ENCODE measurements around the gene CFAP77. TPM values are rescaled to one million over a fixed set of nuclear protein-coding genes. Genes with fewer than 3 reads are reported as not detected.

CFAP77 gene
- total RNA-seq, 2 experiments from 2014 or later: not detected

- H3K27me3 Mint-ChIP-seq: peaks cover 32% of the 10 kb centered on the region
- no peaks in the 10 kb centered on the region for H3K9me3 Mint-ChIP-seq (ENCODE audit: low read depth)
- no peak overlapping the region for H3K27ac Mint-ChIP-seq
- intact Hi-C loops (cut with DNase I, micrococcal nuclease): no loop called here
- ChIA-PET POLR2A (no interaction called here), CTCF (interaction anchor here (1.1 kb wide), 1 partner anchor 103 kb away, joined by 3 read pairs; no protein-coding TSS in a partner anchor)
- H3K4me3 Mint-ChIP-seq: no peak overlapping the region
- DNase-seq (no peak), ATAC-seq (no peak)
- peaks cover 2% of the 10 kb centered on the region for H3K4me1 Mint-ChIP-seq
- peaks cover 24% of the 10 kb centered on the region for H3K36me3 Mint-ChIP-seq (ENCODE audit: low read depth)
Measured at GRCh38 chr9:132591244-132591643, 181.2 kb downstream of the CFAP77 start.

DNA sequence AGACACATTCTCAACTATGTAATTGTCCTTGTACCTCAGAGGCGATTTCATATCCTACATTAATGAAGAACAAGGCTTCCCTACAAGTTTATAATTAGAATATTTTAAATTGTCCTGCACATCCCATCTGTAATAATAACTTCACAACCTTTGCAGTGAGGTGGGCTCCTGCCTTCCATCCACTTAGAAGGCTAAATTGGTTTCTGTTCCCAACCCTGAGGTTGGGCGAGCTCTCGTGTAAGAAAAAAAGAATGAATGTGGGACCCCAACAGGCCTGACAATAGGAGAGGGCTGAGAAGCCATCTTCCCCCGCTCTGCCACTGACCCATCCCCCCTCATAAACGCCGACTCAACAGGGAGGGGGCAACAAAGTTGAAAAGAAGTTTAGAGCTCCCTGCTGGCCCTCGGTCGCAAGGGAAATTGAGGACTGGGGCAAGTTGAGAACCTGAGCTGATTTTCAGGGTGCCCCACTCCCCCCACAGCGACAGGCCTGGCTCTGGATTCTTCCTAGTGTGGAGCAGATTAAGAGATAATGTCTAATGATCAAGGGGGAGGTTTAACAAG lies 181.8 kb downstream of the CFAP77 start:
- ChIA-PET CTCF (interaction anchor here (1.1 kb wide), 1 partner anchor 104 kb away, joined by 3 read pairs; no protein-coding TSS in a partner anchor), POLR2A (no interaction called here)
- intact Hi-C loops (cut with DNase I, micrococcal nuclease): no loop called here

GRCh38 chr9:132592451-132592850 lies 182.4 kb downstream of the CFAP77 start:
- no peak overlapping the region for H3K4me3 Mint-ChIP-seq
- H3K36me3 Mint-ChIP-seq (ENCODE audit: low read depth): peaks cover 30% of the 10 kb centered on the region
- H3K4me1 Mint-ChIP-seq: no peaks in the 10 kb centered on the region
- CTCF ChIA-PET: no interaction called here
- H3K27ac Mint-ChIP-seq: no peak overlapping the region
- ATAC-seq: no peak
- H3K9me3 Mint-ChIP-seq (ENCODE audit: low read depth): no peaks in the 10 kb centered on the region
- H3K27me3 Mint-ChIP-seq: peaks cover 28% of the 10 kb centered on the region
- POLR2A ChIA-PET: no interaction called here
- no peak for DNase-seq
- intact Hi-C loops (cut with DNase I, micrococcal nuclease): no loop called here

More for the DNA sequence above, 181.8 kb downstream of the CFAP77 start:
- Mint-ChIP-seq H3K4me3 (no peak overlapping the region), H3K4me1 (no peaks in the 10 kb centered on the region), H3K27me3 (peaks cover 28% of the 10 kb centered on the region), H3K36me3 (ENCODE audit: low read depth) (peaks cover 30% of the 10 kb centered on the region), H3K9me3 (ENCODE audit: low read depth) (no peaks in the 10 kb centered on the region), H3K27ac (no peak overlapping the region)
- ATAC-seq: no peak
- DNase-seq: no peak

GRCh38 chr9:132594412-132594811 lies 184.4 kb downstream of the CFAP77 start:
- Mint-ChIP-seq H3K27ac (no peak overlapping the region), H3K4me3 (no peak overlapping the region), H3K4me1 (no peaks in the 10 kb centered on the region), H3K9me3 (ENCODE audit: low read depth) (no peaks in the 10 kb centered on the region), H3K36me3 (ENCODE audit: low read depth) (peaks cover 39% of the 10 kb centered on the region), H3K27me3 (peaks cover 21% of the 10 kb centered on the region)
- intact Hi-C loops (cut with DNase I, micrococcal nuclease): no loop called here
- CTCF ChIA-PET: no interaction called here
- DNase-seq (no peak), ATAC-seq (no peak)
- POLR2A ChIA-PET: no interaction called here

- H3K27ac Mint-ChIP-seq: no peak overlapping the region
- H3K27me3 Mint-ChIP-seq: peaks cover 16% of the 10 kb centered on the region
- ChIA-PET CTCF (no interaction called here), POLR2A (no interaction called here)
- no peaks in the 10 kb centered on the region for H3K4me1 Mint-ChIP-seq
- DNase-seq (no peak), ATAC-seq (no peak)
- intact Hi-C loops (cut with DNase I, micrococcal nuclease): no loop called here
- no peaks in the 10 kb centered on the region for H3K9me3 Mint-ChIP-seq (ENCODE audit: low read depth)
- peaks cover 48% of the 10 kb centered on the region for H3K36me3 Mint-ChIP-seq (ENCODE audit: low read depth)
- no peak overlapping the region for H3K4me3 Mint-ChIP-seq
Measured at GRCh38 chr9:132595319-132595718, 185.3 kb downstream of the CFAP77 start.

DNA sequence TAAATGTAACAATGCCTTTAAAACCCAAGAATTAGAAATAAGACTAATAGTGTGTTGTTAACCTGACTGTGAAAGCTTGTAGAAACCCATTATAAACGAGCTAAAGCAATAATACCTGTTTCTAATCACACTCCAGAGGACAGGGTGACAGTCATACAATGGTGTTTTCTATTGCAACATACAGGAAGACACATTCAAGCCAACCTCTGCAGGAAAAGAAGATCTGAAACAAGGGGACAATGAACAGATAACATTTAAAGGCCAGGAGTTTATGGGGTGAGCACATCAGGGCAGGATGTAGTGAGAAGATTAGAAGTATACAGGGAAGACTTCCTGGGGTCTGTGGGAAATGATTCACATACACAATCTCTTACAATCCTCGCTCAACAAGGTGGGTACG lies 186.2 kb downstream of the CFAP77 start:
- DNase-seq (no peak), ATAC-seq (no peak)
- Mint-ChIP-seq H3K9me3 (ENCODE audit: low read depth) (no peaks in the 10 kb centered on the region), H3K27ac (no peak overlapping the region), H3K27me3 (peaks cover 12% of the 10 kb centered on the region), H3K36me3 (ENCODE audit: low read depth) (peaks cover 55% of the 10 kb centered on the region), H3K4me3 (no peak overlapping the region), H3K4me1 (no peaks in the 10 kb centered on the region)
- intact Hi-C loops (cut with DNase I, micrococcal nuclease): no loop called here
- POLR2A ChIA-PET: no interaction called here
- CTCF ChIA-PET: no interaction called here

DNA sequence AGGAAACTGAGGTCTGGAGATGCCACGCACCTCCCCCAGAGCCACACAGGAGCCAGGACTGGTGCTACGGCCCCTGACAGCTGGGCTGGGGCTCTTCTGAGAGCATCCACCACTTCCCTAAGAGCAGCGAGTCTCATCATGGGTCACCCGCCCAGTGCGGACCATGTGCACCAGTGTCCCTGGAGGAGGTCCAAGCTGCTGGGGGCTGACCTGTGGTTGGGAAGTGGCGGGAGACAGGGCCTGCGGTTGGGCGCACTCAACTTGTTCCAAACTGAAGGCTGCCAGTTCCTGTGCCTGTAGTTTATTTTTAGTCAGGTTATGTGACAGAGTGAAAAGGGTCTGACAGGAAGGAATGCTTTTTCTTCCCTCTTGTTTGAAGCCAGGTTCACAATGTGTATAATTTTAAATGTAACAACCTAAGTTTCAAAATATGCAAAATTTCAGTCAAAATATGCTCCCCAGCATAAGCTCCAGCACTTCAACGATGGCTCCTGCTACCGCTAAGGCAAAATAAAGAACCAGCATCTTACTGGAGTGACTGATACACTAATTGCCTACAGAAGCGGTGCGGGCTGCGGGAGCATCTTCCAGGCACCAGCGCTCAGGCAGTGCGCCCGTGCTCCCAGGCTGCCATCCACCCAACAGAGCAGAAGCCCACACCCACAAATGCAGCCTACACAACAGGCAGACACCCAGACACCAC lies 187.2 kb downstream of the CFAP77 start:
- Mint-ChIP-seq H3K36me3 (ENCODE audit: low read depth) (peaks cover 63% of the 10 kb centered on the region), H3K4me3 (no peak overlapping the region), H3K4me1 (no peaks in the 10 kb centered on the region), H3K27me3 (peaks cover 6% of the 10 kb centered on the region), H3K27ac (no peak overlapping the region), H3K9me3 (ENCODE audit: low read depth) (no peaks in the 10 kb centered on the region)
- DNase-seq (no peak), ATAC-seq (no peak)
- ChIA-PET CTCF (no interaction called here), POLR2A (no interaction called here)
- intact Hi-C loops (cut with DNase I, micrococcal nuclease): no loop called here

- DNase-seq (no peak), ATAC-seq (no peak)
- ChIA-PET POLR2A (no interaction called here), CTCF (no interaction called here)
- intact Hi-C loops (cut with DNase I, micrococcal nuclease): no loop called here
- H3K36me3 Mint-ChIP-seq (ENCODE audit: low read depth): peaks cover 71% of the 10 kb centered on the region
- H3K4me1 Mint-ChIP-seq: no peaks in the 10 kb centered on the region
- H3K9me3 Mint-ChIP-seq (ENCODE audit: low read depth): no peaks in the 10 kb centered on the region
- no peak overlapping the region for H3K4me3 Mint-ChIP-seq
- no peaks in the 10 kb centered on the region for H3K27me3 Mint-ChIP-seq
- no peak overlapping the region for H3K27ac Mint-ChIP-seq
Measured at GRCh38 chr9:132600326-132600984, 190.4 kb downstream of the CFAP77 start.

- ChIA-PET CTCF (no interaction called here), POLR2A (no interaction called here)
- no peak for ATAC-seq
- Mint-ChIP-seq H3K4me1 (no peaks in the 10 kb centered on the region), H3K36me3 (ENCODE audit: low read depth) (peaks cover 70% of the 10 kb centered on the region), H3K9me3 (ENCODE audit: low read depth) (no peaks in the 10 kb centered on the region), H3K4me3 (no peak overlapping the region), H3K27me3 (no peaks in the 10 kb centered on the region), H3K27ac (no peak overlapping the region)
- no peak for DNase-seq
- intact Hi-C loops (cut with DNase I, micrococcal nuclease): no loop called here
Measured at GRCh38 chr9:132602207-132602606, 192.2 kb downstream of the CFAP77 start.

- H3K27me3 Mint-ChIP-seq: no peaks in the 10 kb centered on the region
- peaks cover 73% of the 10 kb centered on the region for H3K36me3 Mint-ChIP-seq (ENCODE audit: low read depth)
- ChIA-PET POLR2A (no interaction called here), CTCF (no interaction called here)
- no peak overlapping the region for H3K4me3 Mint-ChIP-seq
- ATAC-seq (no peak), DNase-seq (no peak)
- intact Hi-C loops (cut with DNase I, micrococcal nuclease): no loop called here
- no peaks in the 10 kb centered on the region for H3K9me3 Mint-ChIP-seq (ENCODE audit: low read depth)
- no peak overlapping the region for H3K27ac Mint-ChIP-seq
- no peaks in the 10 kb centered on the region for H3K4me1 Mint-ChIP-seq
Measured at GRCh38 chr9:132605387-132605786, 195.4 kb downstream of the CFAP77 start.

DNA sequence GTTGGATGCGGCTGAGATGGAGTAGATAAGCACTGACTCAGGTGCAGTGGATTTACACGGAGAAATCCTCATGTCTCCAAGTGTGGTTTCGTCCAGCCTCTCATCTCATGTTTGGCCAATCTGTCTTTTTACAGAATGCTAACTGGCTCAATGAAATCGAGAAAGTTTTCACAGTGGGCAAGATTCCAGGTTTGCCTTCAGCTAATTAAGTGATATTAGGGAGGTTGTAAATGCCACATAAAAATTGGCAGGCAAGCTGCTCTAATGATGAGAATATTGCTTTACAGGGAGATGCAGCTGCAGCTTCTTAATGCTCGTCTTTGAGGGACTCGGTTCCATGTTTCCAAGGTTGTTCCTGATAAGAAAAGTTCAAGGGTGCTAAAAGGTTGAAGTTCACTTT lies 196.1 kb downstream of the CFAP77 start:
- DNase-seq (no peak), ATAC-seq (no peak)
- H3K27me3 Mint-ChIP-seq: no peaks in the 10 kb centered on the region
- peaks cover 75% of the 10 kb centered on the region for H3K36me3 Mint-ChIP-seq (ENCODE audit: low read depth)
- no peak overlapping the region for H3K27ac Mint-ChIP-seq
- no peak overlapping the region for H3K4me3 Mint-ChIP-seq
- CTCF ChIA-PET: interaction anchor here (0.6 to 1.5 kb wide), 2 partner anchors 9 to 14 kb away, joined by 3 to 8 read pairs; no protein-coding TSS in a partner anchor
- H3K4me1 Mint-ChIP-seq: no peaks in the 10 kb centered on the region
- H3K9me3 Mint-ChIP-seq (ENCODE audit: low read depth): no peaks in the 10 kb centered on the region
- POLR2A ChIA-PET: no interaction called here
- intact Hi-C loops (cut with DNase I, micrococcal nuclease): no loop called here

- H3K27ac Mint-ChIP-seq: no peak overlapping the region
- CTCF ChIA-PET: no interaction called here
- peaks cover 65% of the 10 kb centered on the region for H3K36me3 Mint-ChIP-seq (ENCODE audit: low read depth)
- no peak overlapping the region for H3K4me3 Mint-ChIP-seq
- DNase-seq (no peak), ATAC-seq (no peak)
- intact Hi-C loops (cut with DNase I, micrococcal nuclease): no loop called here
- no peaks in the 10 kb centered on the region for H3K27me3 Mint-ChIP-seq
- no peaks in the 10 kb centered on the region for H3K9me3 Mint-ChIP-seq (ENCODE audit: low read depth)
- no peaks in the 10 kb centered on the region for H3K4me1 Mint-ChIP-seq
- POLR2A ChIA-PET: no interaction called here
Measured at GRCh38 chr9:132609184-132609583, 199.2 kb downstream of the CFAP77 start.
